H1 (cell line): ENCODE results near the gene PHACTR2.

Experiments used
- BRCA1 ChIP-seq: IDR thresholded peaks from 2 replicates; pipeline ENCODE4 v1.6.1; 2012; ENCODE audit warnings: low read depth, low read length, improper control_type of control experiment
- CTCF ChIP-seq, 3 experiments: IDR thresholded peaks; 1 replicate in 2 of 3; 2 replicates in 1 of 3; pipeline versions ENCODE4 v1.5.1 to v1.6.1; 2011; ENCODE audit warnings: low read length in 3 of 3, mild to moderate bottlenecking in 3 of 3, inconsistent platforms in 2 of 3, low read depth in 1 of 3, moderate library complexity in 1 of 3; ENCODE audit not compliant: insufficient read depth in 1 of 3; ENCODE audit errors: control extremely low read depth in 1 of 3
- EGR1 ChIP-seq: IDR thresholded peaks from 2 replicates; pipeline ENCODE4 v1.6.1; 2011; ENCODE audit warnings: low read depth, low read length, borderline replicate concordance

DNA sequence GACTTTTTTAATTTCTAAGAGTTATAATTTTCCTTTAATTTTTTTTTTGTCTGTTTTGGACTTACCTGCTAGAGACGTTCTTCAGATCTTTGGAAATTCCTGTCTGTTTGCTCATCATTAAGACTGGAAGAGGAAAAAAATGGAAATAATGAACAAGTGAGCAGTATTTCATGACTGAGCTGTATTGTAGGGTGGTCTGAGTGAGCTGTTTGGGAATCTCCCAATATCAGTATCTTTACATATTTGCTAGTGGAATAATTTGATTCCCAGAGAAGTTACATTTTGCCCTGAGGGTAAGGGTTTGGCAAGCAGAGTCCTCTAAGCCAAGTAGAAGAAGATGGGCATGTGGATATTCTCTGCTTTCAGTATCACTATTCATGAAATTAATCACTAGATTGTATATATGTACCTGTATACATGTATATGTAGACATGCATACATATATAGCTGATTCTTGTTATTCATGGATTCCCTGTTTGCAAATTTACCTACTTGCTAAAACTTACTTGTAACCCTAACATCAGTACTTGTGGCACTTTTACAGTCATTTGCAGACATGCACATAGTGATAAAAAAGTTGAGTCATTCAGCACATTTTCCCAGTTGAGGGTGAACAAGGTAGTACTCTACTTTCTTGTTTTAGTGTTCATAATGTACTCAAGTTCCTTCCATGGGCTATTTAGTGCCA lies 200.0 kb downstream of the PHACTR2 start:
- TF ChIP-seq CTCF (IDR thresholded peaks at IDR 0.05; ENCODE audit: control extremely low read depth in 1 of 3, insufficient read depth in 1 of 3, low read depth in 1 of 3, low read length in 3 of 3) (no peak), BRCA1 (no peak), EGR1 (no peak)
